ENCODE results near the gene CLK1.

Gene CLK1

GRCh38 chr2:200811333-200812121 lies 52.9 kb downstream of the CLK1 start, which contains the start of gene BZW1:
BZW1 (plus strand) TSS chr2:200811910; CDS start chr2:200813218, 1,308 bp downstream.
- DNase-seq (ENCODE audit: low read depth): peak; percentile 97

GRCh38 chr2:200810998-200811332 lies 53.5 kb downstream of the CLK1 start:
- DNase-seq (ENCODE audit: low read depth): no peak

DNA sequence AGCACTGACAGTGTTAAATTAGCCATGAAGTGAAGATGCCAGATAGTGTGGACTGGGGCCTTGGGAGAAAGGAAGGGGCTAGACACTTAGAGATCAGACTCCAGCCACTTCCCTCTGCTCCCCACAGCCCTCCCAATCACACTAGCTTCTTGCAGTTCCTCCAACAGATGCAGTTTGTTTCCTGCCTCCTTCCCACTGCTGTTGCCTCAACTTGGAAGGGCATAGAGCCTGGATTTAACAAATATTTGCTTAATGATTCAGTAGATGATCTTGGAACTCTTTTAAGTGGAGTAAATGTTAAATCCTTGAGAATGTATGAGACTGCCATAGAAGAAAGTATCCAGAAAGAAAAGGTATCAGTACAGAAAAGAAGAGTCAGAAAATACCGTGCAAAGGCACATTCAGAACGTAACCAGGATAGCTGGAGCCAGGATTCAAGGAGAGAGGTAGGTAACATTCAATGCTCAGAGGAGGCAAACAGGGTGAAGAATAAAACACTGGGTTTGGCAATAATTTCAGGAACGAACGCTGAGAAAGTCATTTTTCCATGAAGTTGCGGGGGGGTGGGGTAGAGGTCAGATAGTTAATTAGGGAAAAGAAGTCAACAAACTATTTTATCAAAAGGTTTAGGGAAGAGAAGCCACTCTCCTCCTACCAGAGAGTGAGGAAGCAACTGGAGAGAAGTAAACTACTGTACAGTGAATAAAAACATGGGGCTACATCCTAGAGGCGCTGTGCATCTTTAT lies 54.0 kb downstream of the CLK1 start:
- DNase-seq (ENCODE audit: low read depth): peak; percentile 88

- DNase-seq (ENCODE audit: low read depth): no peak
Measured at GRCh38 chr2:200809506-200810251, 54.8 kb downstream of the CLK1 start.
